GM12878 (cell line): ENCODE measurements around the gene UNC119. TPM values are rescaled to one million over a fixed set of nuclear protein-coding genes. Genes with fewer than 3 reads are reported as not detected.

Experiments used
- ATAC-seq: fragments of 200-7000 bp; cut with Tn5 transposase; 3 replicates; pipeline ENCODE4 v1.9.1; 2020; ENCODE audit warnings: mild to moderate bottlenecking, moderate library complexity
- BruUV-seq: library from RNA; stranded (reverse); fragments of 400-500 nt; replicated peaks from 2 replicates; lab custom pipeline; 2021; lab: Mats Ljungman, UMichigan
- CTCF ChIA-PET: fragments of 300-600 bp; sonication (Branson Sonifier 250); formaldehyde crosslinking; extraction: SDS; loops from one replicate; lab custom pipeline; 2021; ENCODE audit warnings: inconsistent platforms; lab: Yijun Ruan, JAX
- POLR2A ChIA-PET: fragments of 350-600 bp; formaldehyde crosslinking; extraction: SDS; loops from one replicate; lab custom pipeline; 2021; ENCODE audit warnings: inconsistent platforms; lab: Charles Lee
- RAD21 ChIA-PET: fragments of 300-600 bp; sonication (Branson Sonifier 250); formaldehyde crosslinking; loops from one replicate; lab custom pipeline; 2023; ENCODE audit warnings: antibody characterized with exemption; ENCODE audit not compliant: unreplicated experiment; lab: Charles Lee
- SMC1A ChIA-PET: fragments of 300-600 bp; sonication (Branson Sonifier 250); formaldehyde crosslinking; loops from one replicate; lab custom pipeline; 2023; ENCODE audit not compliant: unreplicated experiment, uncharacterized antibody; lab: Charles Lee
- DNase-seq: peaks from one replicate; pipeline ENCODE4 v3.0.0-alpha.2; 2011; ENCODE audit warnings: low read depth, low spot score
- FAIRE-seq: peaks from 3 replicates; lab custom pipeline; 2011; peaks lifted over from hg19 to GRCh38; lab: Jason Lieb, UNC
- H2AFZ ChIP-seq: 2 replicates; pipeline ENCODE4 v1.6.0; 2011; ENCODE audit warnings: low read depth, low read length, control low read depth; ENCODE audit not compliant: control insufficient read depth
- H3K27ac ChIP-seq: 2 replicates; pipeline ENCODE4 v1.5.1; 2011; ENCODE audit warnings: control low read depth; ENCODE audit not compliant: control insufficient read depth, insufficient read depth
- H3K27me3 ChIP-seq, 2 experiments: replicated peaks in 1 of 2; 2 replicates each; pipeline versions ENCODE4 v1.6.0 to v1.6.1; 2011; ENCODE audit warnings: low read length in 1 of 2; ENCODE audit not compliant: control insufficient read depth in 2 of 2, insufficient read depth in 2 of 2
- H3K36me3 ChIP-seq, 2 experiments: 2 replicates each; pipeline ENCODE4 v1.5.1; 2011; ENCODE audit warnings: low read length in 1 of 2; ENCODE audit not compliant: control insufficient read depth in 2 of 2, insufficient read depth in 2 of 2
- H3K4me1 ChIP-seq: 2 replicates; pipeline ENCODE4 v1.6.1; 2011; ENCODE audit warnings: mild to moderate bottlenecking, low read length, moderate library complexity, mixed read lengths; ENCODE audit not compliant: control insufficient read depth, insufficient read depth
- H3K4me2 ChIP-seq: 2 replicates; pipeline ENCODE4 v1.6.0; 2011; ENCODE audit warnings: control low read depth; ENCODE audit not compliant: control insufficient read depth, insufficient read depth
- H3K4me3 ChIP-seq: fragments of 200-600 bp; sonication (generic); 2 replicates; pipeline ENCODE4 v1.5.1; 2016
- H3K79me2 ChIP-seq: 2 replicates; pipeline ENCODE4 v1.6.0; 2011; ENCODE audit warnings: low read length; ENCODE audit not compliant: control insufficient read depth, insufficient read depth
- H3K9ac ChIP-seq: 2 replicates; pipeline ENCODE4 v1.8.0; 2011; ENCODE audit warnings: low read length, control low read depth, mixed read lengths; ENCODE audit not compliant: control insufficient read depth, insufficient read depth
- H3K9me3 ChIP-seq: replicated peaks from 3 replicates; pipeline ENCODE4 v1.5.1; 2011; ENCODE audit warnings: mild to moderate bottlenecking, low read length; ENCODE audit not compliant: control insufficient read depth, insufficient read depth
- H4K20me1 ChIP-seq: 2 replicates; pipeline ENCODE4 v1.6.0; 2011; ENCODE audit not compliant: control insufficient read depth, insufficient read depth
- RFX5 ChIP-seq: IDR thresholded peaks from 2 replicates; pipeline ENCODE4 v1.6.1; 2011; ENCODE audit warnings: low read depth, low read length, improper control_type of control experiment
- SIN3A ChIP-seq: IDR thresholded peaks from 2 replicates; pipeline ENCODE4 v1.6.1; 2012; ENCODE audit warnings: low read depth, low read length, improper control_type of control experiment
- ZBED1 ChIP-seq: IDR thresholded peaks from 2 replicates; pipeline ENCODE4 v1.6.1; 2016; ENCODE audit warnings: borderline replicate concordance
- WGBS: methylation state at CpG from one replicate; pipeline ENCODE4 v1.1.6; 2016; ENCODE audit warnings: low lambda C conversion rate; ENCODE audit not compliant: insufficient replicate concordance, insufficient coverage; ENCODE audit errors: missing lambda C conversion rate; 5-methylcytosine and 5-hydroxymethylcytosine counted together
- in situ Hi-C: fragments of 300-500 bp; cut with MboI; formaldehyde crosslinking; loops from 9 replicates; pipeline ENCODE4 v1.14.3; 2018; ENCODE audit warnings: mixed read lengths
- intact Hi-C: fragments of 100-400 bp; cut with micrococcal nuclease; formaldehyde crosslinking; loops from one replicate; pipeline ENCODE4 v1.14.2; 2022; ENCODE audit not compliant: unreplicated experiment
- polyA plus RNA-seq, 11 experiments: library from polyadenylated mRNA; depleted of rRNA in 4 of 11; unstranded in 6 of 11; stranded (reverse) in 5 of 11; fragments of >200 nt; fragmentation: Nextera tagmentation in 4 of 11; fragmentation: Illumina TruSeq in 1 of 11; extraction: Ambion mirVana in 4 of 11; extraction: Trizol in 1 of 11; gene quantifications; 1 replicate in 1 of 11; 2 replicates in 10 of 11; pipeline versions ENCODE4 v1.2.1 to v1.2.3, GENCODE V29; 2011 to 2016; ENCODE audit warnings: inconsistent platforms in 2 of 11, missing spikeins in 2 of 11, low read depth in 1 of 11
- total RNA-seq, 4 experiments: library from RNA; depleted of rRNA in 3 of 4; stranded (reverse); fragments of >200 nt in 3 of 4; fragmentation: Illumina TruSeq in 1 of 4; extraction: Trizol in 1 of 4; gene quantifications; 2 replicates each; pipeline versions ENCODE4 v1.2.1 to v1.2.3, GENCODE V29; 2013 to 2021
- TF ChIP-seq, protein P1 (sequence below): fragments of 150-350 bp; IDR thresholded peaks from 2 replicates; pipeline ENCODE4 v1.6.1; 2014; ENCODE audit warnings: mild to moderate bottlenecking, low read depth, low read length

UNC119 gene
- total and polyA plus RNA-seq, 10 of the 15 experiments (the other 5 are each of a cell fraction or from before 2014, with no cell fraction given): 2.7 to 436 (median 57.8) TPM

DNA sequence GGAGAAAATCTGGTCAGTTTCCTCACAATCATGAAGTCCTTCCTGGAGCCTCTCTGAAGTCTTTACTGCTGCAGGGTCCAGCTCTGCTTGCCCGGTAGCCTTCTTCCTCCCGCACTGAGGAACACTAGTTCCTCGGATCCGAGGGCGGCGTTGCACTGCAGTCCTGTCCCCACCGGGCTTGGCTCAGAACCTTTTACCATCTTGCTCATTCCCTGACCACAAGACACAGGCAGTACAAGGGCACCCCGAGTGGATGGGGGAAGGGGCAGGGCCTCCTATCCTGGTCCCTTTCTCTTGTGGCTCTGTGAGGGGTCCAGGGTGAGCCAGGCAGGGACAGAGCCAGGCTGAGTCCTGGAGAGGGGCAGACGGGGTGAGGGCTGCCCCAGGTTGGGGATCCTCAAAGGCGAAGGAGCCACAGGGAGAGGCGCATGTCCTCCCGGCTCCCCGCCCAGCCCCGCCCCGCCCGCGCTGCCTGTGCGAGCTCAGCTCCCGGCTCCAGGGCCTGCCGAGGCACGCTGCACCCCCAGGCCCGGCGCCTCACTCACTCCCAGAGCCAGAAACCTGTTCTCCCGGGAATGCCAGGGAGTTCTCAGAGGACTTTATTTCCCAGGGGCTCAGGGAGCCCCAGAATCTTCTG is 44.7 kb downstream of the UNC119 start:
- Histone ChIP-seq H3K4me1 (peaks cover 18% of the 10 kb centered on the region), H4K20me1 (no peaks in the 10 kb centered on the region), H3K27ac (no peak overlapping the region), H3K27me3 (no peaks in the 10 kb centered on the region), H3K9ac (no peak overlapping the region), H3K4me3 (no peak overlapping the region), H3K4me2 (0 out of 2 replicates have a peak overlapping the region, but pooled peaks have one; percentile 14), H3K9me3 (no peaks in the 10 kb centered on the region), H3K36me3 (no peaks in the 10 kb centered on the region), H3K79me2 (no peaks in the 10 kb centered on the region), H2AFZ (no peak overlapping the region)
- in situ Hi-C loops (no loop called here), intact Hi-C loops (no loop called here)
- no peak for FAIRE-seq
- BruUV-seq: no TSS peak
- ATAC-seq: no peak
- no peak for DNase-seq
- ChIA-PET RAD21 (no interaction called here), POLR2A (no interaction called here), SMC1A (interaction anchor here (0.8 to 2.0 kb wide), 2 partner anchors 12 to 33 kb away, joined by 5 read pairs; no protein-coding TSS in a partner anchor), CTCF (interaction anchor here (0.6 to 1.2 kb wide), 2 partner anchors 12 to 33 kb away, joined by 3 read pairs; no protein-coding TSS in a partner anchor)
- TF ChIP-seq, protein P1, sequence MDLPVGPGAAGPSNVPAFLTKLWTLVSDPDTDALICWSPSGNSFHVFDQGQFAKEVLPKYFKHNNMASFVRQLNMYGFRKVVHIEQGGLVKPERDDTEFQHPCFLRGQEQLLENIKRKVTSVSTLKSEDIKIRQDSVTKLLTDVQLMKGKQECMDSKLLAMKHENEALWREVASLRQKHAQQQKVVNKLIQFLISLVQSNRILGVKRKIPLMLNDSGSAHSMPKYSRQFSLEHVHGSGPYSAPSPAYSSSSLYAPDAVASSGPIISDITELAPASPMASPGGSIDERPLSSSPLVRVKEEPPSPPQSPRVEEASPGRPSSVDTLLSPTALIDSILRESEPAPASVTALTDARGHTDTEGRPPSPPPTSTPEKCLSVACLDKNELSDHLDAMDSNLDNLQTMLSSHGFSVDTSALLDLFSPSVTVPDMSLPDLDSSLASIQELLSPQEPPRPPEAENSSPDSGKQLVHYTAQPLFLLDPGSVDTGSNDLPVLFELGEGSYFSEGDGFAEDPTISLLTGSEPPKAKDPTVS: no peak
- no peak for TF ChIP-seq ZBED1
- TF ChIP-seq SIN3A: no peak
- TF ChIP-seq RFX5: no peak
- WGBS: 55% methylated on average over 14 of the region's 24 CpGs
